Hepatocyte (in vitro differentiated cells): ENCODE measurements around the gene BEAN1. TPM values are rescaled to one million over a fixed set of nuclear protein-coding genes. Genes with fewer than 3 reads are reported as not detected.

ENCODE experiments used
- DNase-seq: peaks from one replicate; pipeline ENCODE4 v3.0.0-alpha.2; 2016; ENCODE audit warnings: low spot score
- H2AFZ ChIP-seq: fragments of 200-600 bp; sonication (generic); 2 replicates; pipeline ENCODE4 v1.6.0; 2016; ENCODE audit warnings: antibody characterized with exemption, mild to moderate bottlenecking
- H3K27ac ChIP-seq: fragments of 200-600 bp; sonication (generic); 2 replicates; pipeline ENCODE4 v1.5.1; 2016; ENCODE audit warnings: mild to moderate bottlenecking
- H3K27me3 ChIP-seq: fragments of 200-600 bp; sonication (generic); 2 replicates; pipeline ENCODE4 v1.6.1; 2016
- H3K36me3 ChIP-seq: fragments of 200-600 bp; sonication (generic); replicated peaks from 2 replicates; pipeline ENCODE4 v1.5.1; 2016; ENCODE audit warnings: low read depth; ENCODE audit not compliant: insufficient read depth
- H3K4me1 ChIP-seq: fragments of 200-600 bp; sonication (generic); 2 replicates; pipeline ENCODE4 v1.5.1; 2016; ENCODE audit warnings: mild to moderate bottlenecking, moderate library complexity; ENCODE audit not compliant: insufficient read depth
- H3K4me2 ChIP-seq: fragments of 200-600 bp; sonication (generic); 2 replicates; pipeline ENCODE4 v1.6.0; 2016
- H3K4me3 ChIP-seq: fragments of 200-600 bp; sonication (generic); 2 replicates; pipeline ENCODE4 v1.5.1; 2016; ENCODE audit warnings: mild to moderate bottlenecking
- H3K79me2 ChIP-seq: fragments of 200-600 bp; sonication (generic); 2 replicates; pipeline ENCODE4 v1.6.0; 2017; ENCODE audit warnings: mild to moderate bottlenecking
- H3K9me2 ChIP-seq: fragments of 200-600 bp; sonication (generic); replicated peaks from 2 replicates; pipeline ENCODE4 v1.6.0; 2017; ENCODE audit warnings: mild to moderate bottlenecking; ENCODE audit not compliant: insufficient read depth
- H3K9me3 ChIP-seq: fragments of 200-600 bp; sonication (generic); 2 replicates; pipeline ENCODE4 v1.5.1; 2016; ENCODE audit warnings: low read depth, mild to moderate bottlenecking
- H4K20me1 ChIP-seq: fragments of 200-600 bp; sonication (generic); 2 replicates; pipeline ENCODE4 v1.6.0; 2016; ENCODE audit warnings: mild to moderate bottlenecking; ENCODE audit not compliant: insufficient read depth, poor library complexity, severe bottlenecking
- CTCF ChIP-seq: fragments of 200-600 bp; sonication (generic); IDR thresholded peaks from 2 replicates; pipeline ENCODE4 v1.5.1; 2016; ENCODE audit warnings: antibody characterized with exemption, mild to moderate bottlenecking; ENCODE audit not compliant: poor library complexity
- EZH2 ChIP-seq: fragments of 200-600 bp; sonication (generic); IDR thresholded peaks from 2 replicates; pipeline ENCODE4 v1.6.1; 2016; ENCODE audit warnings: antibody characterized with exemption, mild to moderate bottlenecking, borderline replicate concordance
- EZH2phosphoT487 ChIP-seq: fragments of 200-600 bp; sonication (generic); IDR thresholded peaks from one replicate; pipeline ENCODE4 v1.6.1; 2018; ENCODE audit warnings: antibody characterized with exemption, mild to moderate bottlenecking, low read depth, moderate library complexity; ENCODE audit not compliant: unreplicated experiment, severe bottlenecking
- WGBS: methylation state at CpG from one replicate; pipeline ENCODE4 v1.1.6; 2016; ENCODE audit warnings: low lambda C conversion rate; ENCODE audit errors: missing lambda C conversion rate; 5-methylcytosine and 5-hydroxymethylcytosine counted together
- polyA plus RNA-seq: library from polyadenylated mRNA; unstranded; fragments of >200 nt; fragmentation: Nextera tagmentation; extraction: Ambion mirVana; gene quantifications from 2 replicates; pipeline ENCODE4 v1.2.1, GENCODE V29; 2016
- total RNA-seq: library from RNA; depleted of rRNA; stranded (reverse); fragments of >200 nt; gene quantifications from 2 replicates; pipeline ENCODE4 v1.2.3, GENCODE V29; 2014

BEAN1 gene
- total and polyA plus RNA-seq, 2 experiments from 2014 or later, result 0.63 to 1.8 TPM

DNA sequence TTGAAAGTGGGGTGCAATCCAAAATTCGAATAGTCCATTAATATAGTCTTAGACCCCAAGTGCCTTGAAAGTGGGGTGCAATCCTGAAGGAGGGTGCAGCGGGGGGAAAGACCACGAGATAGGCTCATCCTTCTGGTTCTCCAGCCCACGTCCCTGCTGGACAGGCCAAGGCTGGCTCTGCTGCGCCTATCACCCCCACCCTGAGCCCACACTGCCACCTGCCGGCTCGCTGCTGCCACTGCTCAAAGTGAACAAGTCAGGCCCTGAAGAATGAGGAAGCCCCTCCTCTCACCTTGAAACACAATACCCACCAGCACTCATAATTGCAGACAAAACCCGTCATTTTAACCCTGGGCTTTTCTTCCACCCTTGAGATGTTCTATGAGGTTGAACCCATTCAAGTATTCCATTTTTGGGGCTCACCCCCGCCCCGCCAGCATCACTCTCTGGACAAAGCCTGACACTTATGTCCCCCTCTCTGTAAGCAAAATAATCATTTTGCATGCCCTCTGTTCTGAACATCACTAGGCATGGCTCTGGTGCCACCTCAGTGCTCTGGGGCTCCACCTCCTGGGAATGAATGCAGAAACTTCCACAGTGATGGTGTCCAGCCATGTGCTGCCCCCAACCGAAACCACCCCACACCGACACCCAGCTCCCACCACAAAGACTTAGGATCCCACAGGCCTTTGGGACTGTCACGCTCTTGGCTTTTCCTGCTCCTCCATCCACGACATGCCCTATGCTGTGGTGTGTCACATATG, 56.8 kb downstream of the BEAN1 start:
- DNase-seq, result peak; percentile 88
- TF ChIP-seq CTCF, result peak; percentile 90
- no peak for TF ChIP-seq EZH2phosphoT487
- TF ChIP-seq EZH2, result no peak
- H3K9me2 ChIP-seq, result no peaks in the 10 kb centered on the region
- WGBS, result 39% methylated on average over 14 of the region's 14 CpGs
- no peak overlapping the region for H3K4me3 ChIP-seq
- H3K27ac ChIP-seq, result no peak overlapping the region
- no peak overlapping the region for H2AFZ ChIP-seq
- no peak overlapping the region for H3K4me2 ChIP-seq
- H3K27me3 ChIP-seq, result no peaks in the 10 kb centered on the region
- H3K4me1 ChIP-seq, result peaks cover 4% of the 10 kb centered on the region
- no peaks in the 10 kb centered on the region for H3K9me3 ChIP-seq
- no peaks in the 10 kb centered on the region for H3K79me2 ChIP-seq
- no peaks in the 10 kb centered on the region for H4K20me1 ChIP-seq
- H3K36me3 ChIP-seq, result no peaks in the 10 kb centered on the region

GRCh38 chr16:66484453-66485213, 57.5 kb downstream of the BEAN1 start:
- no peaks in the 10 kb centered on the region for H3K9me3 ChIP-seq
- H3K27me3 ChIP-seq, result no peaks in the 10 kb centered on the region
- H3K4me2 ChIP-seq, result no peak overlapping the region
- H3K4me1 ChIP-seq, result peaks cover 4% of the 10 kb centered on the region
- H2AFZ ChIP-seq, result no peak overlapping the region
- no peaks in the 10 kb centered on the region for H3K79me2 ChIP-seq
- 91% methylated on average over 15 of the region's 15 CpGs for WGBS
- no peaks in the 10 kb centered on the region for H4K20me1 ChIP-seq
- no peak overlapping the region for H3K4me3 ChIP-seq
- TF ChIP-seq EZH2, result no peak
- no peak for TF ChIP-seq CTCF
- no peak for TF ChIP-seq EZH2phosphoT487
- H3K27ac ChIP-seq, result no peak overlapping the region
- no peaks in the 10 kb centered on the region for H3K9me2 ChIP-seq
- no peaks in the 10 kb centered on the region for H3K36me3 ChIP-seq
- DNase-seq, result no peak

DNA sequence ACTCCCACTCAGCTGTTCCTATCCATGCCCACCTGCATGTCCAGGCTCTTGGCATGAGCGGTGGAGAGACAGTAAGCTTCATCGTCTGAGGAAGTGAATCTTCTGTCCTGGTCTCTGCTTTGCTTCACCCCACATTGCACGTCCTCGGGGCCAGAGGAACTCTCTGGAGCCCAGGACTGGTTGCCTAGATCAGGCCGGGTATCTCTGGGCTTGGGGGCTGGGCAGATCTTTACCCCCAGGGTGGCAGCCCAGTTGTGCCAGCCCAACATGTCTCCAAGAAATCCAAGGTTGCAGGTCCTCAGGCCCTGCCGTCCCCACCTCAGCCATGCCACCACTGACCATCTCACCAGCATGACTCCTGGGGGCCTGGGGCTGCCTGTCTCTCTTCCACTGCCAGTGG, 58.3 kb downstream of the BEAN1 start:
- WGBS, result 94% methylated on average over 6 of the region's 6 CpGs
- no peak overlapping the region for H3K4me3 ChIP-seq
- no peaks in the 10 kb centered on the region for H3K27me3 ChIP-seq
- no peaks in the 10 kb centered on the region for H3K79me2 ChIP-seq
- no peaks in the 10 kb centered on the region for H4K20me1 ChIP-seq
- H3K9me2 ChIP-seq, result no peaks in the 10 kb centered on the region
- H3K27ac ChIP-seq, result no peak overlapping the region
- H3K9me3 ChIP-seq, result no peaks in the 10 kb centered on the region
- no peaks in the 10 kb centered on the region for H3K36me3 ChIP-seq
- TF ChIP-seq CTCF, result no peak
- TF ChIP-seq EZH2, result no peak
- no peak for TF ChIP-seq EZH2phosphoT487
- no peak for DNase-seq
- no peak overlapping the region for H3K4me2 ChIP-seq
- peaks cover 4% of the 10 kb centered on the region for H3K4me1 ChIP-seq
- no peak overlapping the region for H2AFZ ChIP-seq
